C4-2B (cell line): ENCODE measurements around the gene SCAI.

ENCODE experiments used
- ZFX ChIP-seq: fragments of 450-650 bp; IDR thresholded peaks from 2 replicates; pipeline ENCODE4 v1.6.1; 2017
- TF ChIP-seq, protein P1 (sequence below): fragments of 450-650 bp; conservative IDR thresholded peaks from 2 replicates; pipeline ENCODE4 v1.5.1; 2017; ENCODE audit warnings: mild to moderate bottlenecking

- TF ChIP-seq, protein P1, sequence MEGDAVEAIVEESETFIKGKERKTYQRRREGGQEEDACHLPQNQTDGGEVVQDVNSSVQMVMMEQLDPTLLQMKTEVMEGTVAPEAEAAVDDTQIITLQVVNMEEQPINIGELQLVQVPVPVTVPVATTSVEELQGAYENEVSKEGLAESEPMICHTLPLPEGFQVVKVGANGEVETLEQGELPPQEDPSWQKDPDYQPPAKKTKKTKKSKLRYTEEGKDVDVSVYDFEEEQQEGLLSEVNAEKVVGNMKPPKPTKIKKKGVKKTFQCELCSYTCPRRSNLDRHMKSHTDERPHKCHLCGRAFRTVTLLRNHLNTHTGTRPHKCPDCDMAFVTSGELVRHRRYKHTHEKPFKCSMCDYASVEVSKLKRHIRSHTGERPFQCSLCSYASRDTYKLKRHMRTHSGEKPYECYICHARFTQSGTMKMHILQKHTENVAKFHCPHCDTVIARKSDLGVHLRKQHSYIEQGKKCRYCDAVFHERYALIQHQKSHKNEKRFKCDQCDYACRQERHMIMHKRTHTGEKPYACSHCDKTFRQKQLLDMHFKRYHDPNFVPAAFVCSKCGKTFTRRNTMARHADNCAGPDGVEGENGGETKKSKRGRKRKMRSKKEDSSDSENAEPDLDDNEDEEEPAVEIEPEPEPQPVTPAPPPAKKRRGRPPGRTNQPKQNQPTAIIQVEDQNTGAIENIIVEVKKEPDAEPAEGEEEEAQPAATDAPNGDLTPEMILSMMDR, result no peak
- TF ChIP-seq ZFX, result no peak
These were observed 178.7 kb downstream of the SCAI start for GRCh38 chr9:124964604-124965003.
